ENCODE results near the gene GPR157.

DNA sequence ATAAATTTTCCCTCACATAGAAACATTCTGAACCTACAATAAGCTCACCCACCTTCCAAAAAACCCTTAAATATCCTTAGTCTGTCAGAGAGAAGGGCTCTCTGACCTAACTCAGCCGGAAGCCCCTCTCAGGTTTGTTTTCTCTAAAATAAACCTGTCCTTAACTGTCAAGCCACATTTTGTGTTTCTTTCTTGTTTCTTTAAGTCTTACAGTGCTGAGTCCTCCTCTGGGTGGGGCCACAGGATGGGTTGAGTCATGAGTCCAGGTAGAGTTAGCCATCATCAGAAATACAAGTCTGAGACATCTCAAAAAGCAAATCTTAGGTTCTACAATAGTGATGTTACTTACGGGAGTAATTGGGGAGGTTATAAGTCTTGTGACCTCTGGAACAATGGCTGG is 33.1 kb downstream of the GPR157 start:
- TF ChIP-seq CTCF (IDR thresholded peaks at IDR 0.05; ENCODE audit: borderline replicate concordance, extremely low read depth, low read length, poor library complexity, severe bottlenecking) (no peak), EZH2 (IDR thresholded peaks at IDR 0.05; ENCODE audit: borderline replicate concordance, low read depth, low read length, severe bottlenecking) (no peak)

Data from DND-41 (cell line).